K562 (cell line): ENCODE measurements around the gene CASKIN2. TPM values are rescaled to one million over a fixed set of nuclear protein-coding genes. Genes with fewer than 3 reads are reported as not detected.

Experiments
- ASH1L ChIP-seq: fragments of 450-650 bp; IDR thresholded peaks from 2 replicates; pipeline ENCODE4 v1.6.1; 2018; ENCODE audit warnings: borderline replicate concordance, mild to moderate bottlenecking, low read depth; ENCODE audit not compliant: partially characterized antibody
- ATF1 ChIP-seq, 2 experiments: fragments of 450-650 bp in 1 of 2; IDR thresholded peaks; 2 replicates each; pipeline ENCODE4 v1.6.1; 2016; ENCODE audit warnings: missing compliant biosample characterization in 1 of 2, missing genetic modification characterization in 1 of 2
- CREBBP ChIP-seq: IDR thresholded peaks from one replicate; pipeline ENCODE4 v1.6.1; 2012; ENCODE audit warnings: low read depth, mild to moderate bottlenecking, control low read depth, inconsistent platforms, low read length
- FOXA3 ChIP-seq, 2 experiments: fragments of 450-650 bp in 1 of 2; sonication (generic) in 1 of 2; formaldehyde crosslinking; IDR thresholded peaks in 1 of 2; conservative IDR thresholded peaks in 1 of 2; 2 replicates each; pipeline versions ENCODE4 v1.4.0 to v1.8.0; 2020 to 2022; ENCODE audit warnings: mild to moderate bottlenecking in 2 of 2, missing genetic modification reagents in 1 of 2
- HDGF ChIP-seq: fragments of 450-650 bp; IDR thresholded peaks from 2 replicates; pipeline ENCODE4 v1.6.1; 2016
- KHSRP ChIP-seq: fragments of 450-650 bp; IDR thresholded peaks from 2 replicates; pipeline ENCODE4 v1.6.1; 2017
- NCOA1 ChIP-seq: fragments of 450-650 bp; IDR thresholded peaks from 2 replicates; pipeline ENCODE4 v1.6.1; 2016; ENCODE audit warnings: low read depth
- NR1H2 ChIP-seq: sonication (generic); formaldehyde crosslinking; IDR thresholded peaks from 2 replicates; pipeline ENCODE4 v1.4.0; 2020; ENCODE audit warnings: mild to moderate bottlenecking, missing genetic modification reagents
- NR2F6 ChIP-seq: fragments of 450-650 bp; formaldehyde crosslinking; IDR thresholded peaks from 2 replicates; pipeline ENCODE4 v1.4.0; 2020; ENCODE audit warnings: mild to moderate bottlenecking
- NUFIP1 ChIP-seq: fragments of 450-650 bp; IDR thresholded peaks from 2 replicates; pipeline ENCODE4 v1.6.1; 2018; ENCODE audit not compliant: partially characterized antibody
- ZNF140 ChIP-seq: fragments of 250-450 bp; sonication (Bioruptor Pico); IDR thresholded peaks from 2 replicates; pipeline ENCODE4 v1.8.0; 2021; ENCODE audit warnings: moderate library complexity, mild to moderate bottlenecking, inconsistent platforms
- ZNF197 ChIP-seq: fragments of 200-800 bp; sonication (Bioruptor generic); IDR thresholded peaks from 2 replicates; pipeline ENCODE4 v1.6.1; 2016; ENCODE audit warnings: low read depth, missing genetic modification characterization, missing compliant biosample characterization
- ZNF282 ChIP-seq: sonication (generic); formaldehyde crosslinking; IDR thresholded peaks from 2 replicates; pipeline ENCODE4 v1.8.1; 2023; ENCODE audit warnings: missing genetic modification reagents
- ZNF41 ChIP-seq: fragments of 250-450 bp; sonication (Bioruptor Pico); conservative IDR thresholded peaks from 2 replicates; pipeline ENCODE4 v1.4.0; 2020; ENCODE audit warnings: mild to moderate bottlenecking
- polyA plus RNA-seq, 8 experiments: library from polyadenylated mRNA; depleted of rRNA in 4 of 8; stranded (reverse) in 5 of 8; unstranded in 3 of 8; fragments of >200 nt; fragmentation: Nextera tagmentation in 2 of 8; fragmentation: Illumina TruSeq in 1 of 8; extraction: Ambion mirVana in 2 of 8; extraction: Trizol in 1 of 8; gene quantifications; 2 replicates each; pipeline versions ENCODE4 v1.2.1 to v1.2.3, GENCODE V29; 2011 to 2014; ENCODE audit warnings: inconsistent platforms in 1 of 8, missing spikeins in 1 of 8
- total RNA-seq, 7 experiments: library from RNA; depleted of rRNA in 6 of 7; stranded (reverse); fragments of >200 nt in 6 of 7; fragmentation: Illumina TruSeq in 2 of 7; extraction: Trizol in 2 of 7; gene quantifications; 2 replicates each; pipeline versions ENCODE4 v1.2.1 to v1.2.3, GENCODE V29; 2011 to 2021; ENCODE audit warnings: low replicate concordance in 1 of 7
- TF ChIP-seq, protein P1 (sequence below): fragments of 450-650 bp; conservative IDR thresholded peaks from 2 replicates; pipeline ENCODE4 v1.6.1; 2016; ENCODE audit warnings: missing genetic modification characterization, low read depth, mild to moderate bottlenecking, control low read depth, missing compliant biosample characterization
- TF ChIP-seq, protein P2 (sequence below): fragments of 250-450 bp; sonication (Bioruptor Pico); IDR thresholded peaks from 2 replicates; pipeline ENCODE4 v1.8.0; 2021; ENCODE audit warnings: borderline replicate concordance, mild to moderate bottlenecking, moderate library complexity; ENCODE audit not compliant: poor library complexity, severe bottlenecking
- TF ChIP-seq, protein P3 (sequence below): fragments of 450-650 bp; IDR thresholded peaks from 2 replicates; pipeline ENCODE4 v1.7.1; 2018; ENCODE audit warnings: mild to moderate bottlenecking, low read depth; ENCODE audit not compliant: partially characterized antibody
- TF ChIP-seq, protein P4 (sequence below): fragments of 450-650 bp; conservative IDR thresholded peaks from 2 replicates; pipeline ENCODE4 v1.6.1; 2016; ENCODE audit warnings: missing genetic modification characterization, low read depth, mild to moderate bottlenecking, missing compliant biosample characterization, moderate library complexity
- TF ChIP-seq, protein P5 (sequence below): fragments of 250-450 bp; sonication (Bioruptor Pico); IDR thresholded peaks from 2 replicates; pipeline ENCODE4 v1.5.0; 2021; ENCODE audit warnings: mild to moderate bottlenecking, borderline replicate concordance

The CASKIN2 gene
- total and polyA plus RNA-seq, 9 of the 15 experiments (the other 6 are each of a cell fraction or from before 2014, with no cell fraction given): 0.01 to 12.2 (median 2.1) TPM

DNA sequence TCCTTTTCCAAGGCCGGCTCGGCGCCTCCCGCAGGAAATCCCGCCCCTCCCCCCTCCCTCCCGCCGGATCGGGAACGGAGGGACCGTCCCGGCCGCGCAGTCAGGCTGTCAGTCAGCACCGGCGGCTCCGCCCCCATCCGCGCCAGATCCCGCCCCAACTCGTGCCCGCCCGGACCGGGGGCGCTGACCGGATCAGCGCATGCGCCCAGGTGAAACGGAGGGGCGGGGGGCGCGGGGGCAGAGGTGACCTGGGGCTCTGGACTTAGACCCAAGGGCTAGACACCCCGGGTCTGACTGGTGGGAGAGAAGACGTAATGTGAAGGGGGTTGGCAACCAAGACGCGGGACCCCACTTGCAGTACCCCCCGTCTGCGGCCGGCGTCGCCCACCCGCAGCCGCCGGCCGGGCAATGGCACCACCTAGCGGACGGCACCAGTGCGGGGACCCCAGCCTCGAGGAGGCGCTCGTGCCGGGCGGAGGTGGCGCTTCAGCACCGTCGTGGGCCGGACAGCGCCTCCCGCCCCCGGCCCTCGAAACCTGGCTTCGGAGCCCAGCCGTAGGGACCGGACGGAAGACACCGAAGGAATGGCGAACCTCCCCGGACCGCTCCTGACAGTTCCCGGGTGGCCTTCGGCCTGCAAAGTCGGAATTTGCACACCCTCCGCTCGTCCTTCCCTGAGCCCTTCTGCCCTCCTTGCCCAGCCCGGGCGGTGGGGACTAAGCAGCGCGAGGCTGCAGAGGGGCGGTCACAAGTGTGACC lies at the start of gene CASKIN2 (continued):
- no peak for TF ChIP-seq NUFIP1
- peak; percentile 90 for TF ChIP-seq NR1H2 (CRISPR knock-in tag)
- TF ChIP-seq, protein P1, sequence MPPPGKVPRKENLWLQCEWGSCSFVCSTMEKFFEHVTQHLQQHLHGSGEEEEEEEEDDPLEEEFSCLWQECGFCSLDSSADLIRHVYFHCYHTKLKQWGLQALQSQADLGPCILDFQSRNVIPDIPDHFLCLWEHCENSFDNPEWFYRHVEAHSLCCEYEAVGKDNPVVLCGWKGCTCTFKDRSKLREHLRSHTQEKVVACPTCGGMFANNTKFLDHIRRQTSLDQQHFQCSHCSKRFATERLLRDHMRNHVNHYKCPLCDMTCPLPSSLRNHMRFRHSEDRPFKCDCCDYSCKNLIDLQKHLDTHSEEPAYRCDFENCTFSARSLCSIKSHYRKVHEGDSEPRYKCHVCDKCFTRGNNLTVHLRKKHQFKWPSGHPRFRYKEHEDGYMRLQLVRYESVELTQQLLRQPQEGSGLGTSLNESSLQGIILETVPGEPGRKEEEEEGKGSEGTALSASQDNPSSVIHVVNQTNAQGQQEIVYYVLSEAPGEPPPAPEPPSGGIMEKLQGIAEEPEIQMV: no peak
- no peak for TF ChIP-seq ZNF197 (CRISPR knock-in tag)
- TF ChIP-seq, protein P2, sequence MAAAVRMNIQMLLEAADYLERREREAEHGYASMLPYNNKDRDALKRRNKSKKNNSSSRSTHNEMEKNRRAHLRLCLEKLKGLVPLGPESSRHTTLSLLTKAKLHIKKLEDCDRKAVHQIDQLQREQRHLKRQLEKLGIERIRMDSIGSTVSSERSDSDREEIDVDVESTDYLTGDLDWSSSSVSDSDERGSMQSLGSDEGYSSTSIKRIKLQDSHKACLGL (CRISPR knock-in tag): peak; percentile 62
- peak in 1 of 2 experiments; percentile 81; a peak in 2 of 4 replicates for TF ChIP-seq FOXA3 (CRISPR knock-in tag; conservative IDR thresholded peaks at IDR 0.05 in 1 of 2, IDR thresholded peaks at IDR 0.05 in 1 of 2)
- no peak for TF ChIP-seq CREBBP
- TF ChIP-seq NCOA1: peak; percentile 90
- TF ChIP-seq KHSRP: no peak
- peak; percentile 75; the same call in 1 of the 2 replicates for TF ChIP-seq ZNF282 (CRISPR knock-in tag)
- TF ChIP-seq ATF1 (CRISPR knock-in tag; IDR thresholded peaks at IDR 0.05): peak; percentile 41; the same call in 1 of the 2 replicates
- TF ChIP-seq ATF1 (tag; IDR thresholded peaks at IDR 0.05): peak; percentile 73
- TF ChIP-seq ZNF140 (CRISPR knock-in tag): no peak
- TF ChIP-seq ZNF41 (CRISPR knock-in tag): no peak
- no peak for TF ChIP-seq NR2F6 (CRISPR knock-in tag)
- TF ChIP-seq, protein P3, sequence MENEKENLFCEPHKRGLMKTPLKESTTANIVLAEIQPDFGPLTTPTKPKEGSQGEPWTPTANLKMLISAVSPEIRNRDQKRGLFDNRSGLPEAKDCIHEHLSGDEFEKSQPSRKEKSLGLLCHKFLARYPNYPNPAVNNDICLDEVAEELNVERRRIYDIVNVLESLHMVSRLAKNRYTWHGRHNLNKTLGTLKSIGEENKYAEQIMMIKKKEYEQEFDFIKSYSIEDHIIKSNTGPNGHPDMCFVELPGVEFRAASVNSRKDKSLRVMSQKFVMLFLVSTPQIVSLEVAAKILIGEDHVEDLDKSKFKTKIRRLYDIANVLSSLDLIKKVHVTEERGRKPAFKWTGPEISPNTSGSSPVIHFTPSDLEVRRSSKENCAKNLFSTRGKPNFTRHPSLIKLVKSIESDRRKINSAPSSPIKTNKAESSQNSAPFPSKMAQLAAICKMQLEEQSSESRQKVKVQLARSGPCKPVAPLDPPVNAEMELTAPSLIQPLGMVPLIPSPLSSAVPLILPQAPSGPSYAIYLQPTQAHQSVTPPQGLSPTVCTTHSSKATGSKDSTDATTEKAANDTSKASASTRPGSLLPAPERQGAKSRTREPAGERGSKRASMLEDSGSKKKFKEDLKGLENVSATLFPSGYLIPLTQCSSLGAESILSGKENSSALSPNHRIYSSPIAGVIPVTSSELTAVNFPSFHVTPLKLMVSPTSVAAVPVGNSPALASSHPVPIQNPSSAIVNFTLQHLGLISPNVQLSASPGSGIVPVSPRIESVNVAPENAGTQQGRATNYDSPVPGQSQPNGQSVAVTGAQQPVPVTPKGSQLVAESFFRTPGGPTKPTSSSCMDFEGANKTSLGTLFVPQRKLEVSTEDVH: peak; percentile 25
- TF ChIP-seq, protein P4, sequence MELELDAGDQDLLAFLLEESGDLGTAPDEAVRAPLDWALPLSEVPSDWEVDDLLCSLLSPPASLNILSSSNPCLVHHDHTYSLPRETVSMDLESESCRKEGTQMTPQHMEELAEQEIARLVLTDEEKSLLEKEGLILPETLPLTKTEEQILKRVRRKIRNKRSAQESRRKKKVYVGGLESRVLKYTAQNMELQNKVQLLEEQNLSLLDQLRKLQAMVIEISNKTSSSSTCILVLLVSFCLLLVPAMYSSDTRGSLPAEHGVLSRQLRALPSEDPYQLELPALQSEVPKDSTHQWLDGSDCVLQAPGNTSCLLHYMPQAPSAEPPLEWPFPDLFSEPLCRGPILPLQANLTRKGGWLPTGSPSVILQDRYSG (tag): peak; percentile 69; the same call in 1 of the 2 replicates
- no peak for TF ChIP-seq ASH1L
- TF ChIP-seq, protein P5, sequence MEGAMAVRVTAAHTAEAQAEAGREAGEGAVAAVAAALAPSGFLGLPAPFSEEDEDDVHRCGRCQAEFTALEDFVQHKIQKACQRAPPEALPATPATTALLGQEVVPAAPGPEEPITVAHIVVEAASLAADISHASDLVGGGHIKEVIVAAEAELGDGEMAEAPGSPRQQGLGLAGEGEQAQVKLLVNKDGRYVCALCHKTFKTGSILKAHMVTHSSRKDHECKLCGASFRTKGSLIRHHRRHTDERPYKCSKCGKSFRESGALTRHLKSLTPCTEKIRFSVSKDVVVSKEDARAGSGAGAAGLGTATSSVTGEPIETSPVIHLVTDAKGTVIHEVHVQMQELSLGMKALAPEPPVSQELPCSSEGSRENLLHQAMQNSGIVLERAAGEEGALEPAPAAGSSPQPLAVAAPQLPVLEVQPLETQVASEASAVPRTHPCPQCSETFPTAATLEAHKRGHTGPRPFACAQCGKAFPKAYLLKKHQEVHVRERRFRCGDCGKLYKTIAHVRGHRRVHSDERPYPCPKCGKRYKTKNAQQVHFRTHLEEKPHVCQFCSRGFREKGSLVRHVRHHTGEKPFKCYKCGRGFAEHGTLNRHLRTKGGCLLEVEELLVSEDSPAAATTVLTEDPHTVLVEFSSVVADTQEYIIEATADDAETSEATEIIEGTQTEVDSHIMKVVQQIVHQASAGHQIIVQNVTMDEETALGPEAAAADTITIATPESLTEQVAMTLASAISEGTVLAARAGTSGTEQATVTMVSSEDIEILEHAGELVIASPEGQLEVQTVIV (CRISPR knock-in tag): no peak
- no peak for TF ChIP-seq HDGF
